Activated naive CD8-positive, alpha-beta T cell (primary cell): ENCODE results near the gene RIMS1.

Experiments
- H3K27ac Mint-ChIP-seq: one replicate; pipeline ENCODE4 v1.8.0; 2021; ENCODE audit warnings: mixed read lengths
- H3K27me3 Mint-ChIP-seq: one replicate; pipeline ENCODE4 v1.8.0; 2021; ENCODE audit warnings: mixed read lengths
- H3K36me3 Mint-ChIP-seq: one replicate; pipeline ENCODE4 v1.8.0; 2021; ENCODE audit warnings: mixed read lengths
- H3K4me1 Mint-ChIP-seq: one replicate; pipeline ENCODE4 v1.8.0; 2021; ENCODE audit warnings: low read depth, mixed read lengths
- H3K4me3 Mint-ChIP-seq: one replicate; pipeline ENCODE4 v1.8.0; 2021; ENCODE audit warnings: mild to moderate bottlenecking, mixed read lengths
- H3K9me3 Mint-ChIP-seq: one replicate; pipeline ENCODE4 v1.8.0; 2021; ENCODE audit warnings: low read depth, mixed read lengths

The RIMS1 gene

DNA sequence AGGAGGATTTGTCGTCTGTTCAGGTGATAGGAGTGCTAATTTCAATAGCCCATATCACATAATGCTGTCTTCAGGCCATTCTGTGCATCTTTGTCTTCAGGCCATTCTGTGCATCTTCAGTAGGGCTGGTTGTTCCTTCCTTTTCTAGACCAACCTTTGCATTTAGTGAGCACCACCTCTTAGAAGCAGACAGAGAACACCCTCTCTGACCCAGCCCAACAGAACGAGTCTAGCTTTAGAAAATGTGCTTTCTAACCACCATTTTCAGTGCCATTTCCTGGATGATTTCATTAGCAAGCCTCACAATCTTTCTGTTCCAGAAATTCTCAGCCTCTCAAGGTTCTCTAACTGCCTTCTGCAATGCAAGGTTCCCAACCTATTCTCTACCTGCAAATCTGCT is 520.2 kb downstream of the RIMS1 start:
- H3K36me3 Mint-ChIP-seq: no peaks in the 10 kb centered on the region
- H3K27ac Mint-ChIP-seq: no peak overlapping the region
- H3K9me3 Mint-ChIP-seq: no peaks in the 10 kb centered on the region
- peaks cover 2% of the 10 kb centered on the region for H3K27me3 Mint-ChIP-seq
- H3K4me1 Mint-ChIP-seq: no peaks in the 10 kb centered on the region
- no peak overlapping the region for H3K4me3 Mint-ChIP-seq

GRCh38 chr6:72410769-72411168 is 524.4 kb downstream of the RIMS1 start:
- Mint-ChIP-seq H3K9me3 (no peaks in the 10 kb centered on the region), H3K4me1 (no peaks in the 10 kb centered on the region), H3K27ac (no peak overlapping the region), H3K27me3 (peaks cover 2% of the 10 kb centered on the region), H3K4me3 (no peak overlapping the region), H3K36me3 (no peaks in the 10 kb centered on the region)

DNA sequence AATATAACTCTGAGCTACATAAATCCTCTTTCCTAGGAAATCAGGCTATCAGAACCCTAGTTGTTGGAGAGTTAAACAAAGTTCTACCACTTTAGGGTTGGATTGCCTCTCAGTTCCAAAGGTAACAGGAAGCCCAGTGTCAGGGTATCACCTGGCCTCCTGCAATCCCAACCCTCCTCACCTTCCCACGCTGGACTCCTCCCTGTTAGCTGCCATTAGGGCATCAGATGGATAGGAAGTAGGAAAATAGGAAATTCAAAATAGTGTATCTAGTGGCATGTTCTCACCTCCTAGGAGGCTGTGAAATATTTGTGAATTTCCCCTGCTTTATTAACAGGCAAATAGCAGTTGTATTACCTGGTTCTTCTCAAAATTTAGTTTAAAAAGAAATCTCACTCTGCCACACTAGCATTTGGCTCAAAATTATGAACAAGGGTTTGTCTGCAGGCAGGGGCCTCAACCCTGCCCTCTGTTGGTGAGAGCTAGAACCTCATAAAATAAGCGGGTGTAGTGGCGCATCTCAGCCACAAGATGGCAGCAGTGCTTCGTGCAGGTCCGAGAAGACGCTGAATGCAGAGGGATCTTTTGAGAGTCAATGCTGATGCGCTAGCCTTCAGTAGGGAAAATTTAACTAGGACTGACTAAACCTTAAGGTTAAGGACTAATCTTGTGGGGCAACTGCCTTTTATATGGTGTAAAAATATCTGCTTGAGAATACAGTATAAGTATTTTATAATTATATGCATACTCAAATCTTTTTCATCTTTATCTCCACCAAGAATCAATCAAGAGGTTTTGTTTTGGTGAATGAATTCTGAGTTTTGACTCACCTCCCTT is 525.7 kb downstream of the RIMS1 start:
- H3K27me3 Mint-ChIP-seq: peaks cover 2% of the 10 kb centered on the region
- no peaks in the 10 kb centered on the region for H3K9me3 Mint-ChIP-seq
- H3K4me1 Mint-ChIP-seq: no peaks in the 10 kb centered on the region
- H3K27ac Mint-ChIP-seq: no peak overlapping the region
- no peak overlapping the region for H3K4me3 Mint-ChIP-seq
- no peaks in the 10 kb centered on the region for H3K36me3 Mint-ChIP-seq

- no peak overlapping the region for H3K4me3 Mint-ChIP-seq
- peaks cover under 1% of the 10 kb centered on the region for H3K27me3 Mint-ChIP-seq
- H3K27ac Mint-ChIP-seq: no peak overlapping the region
- no peaks in the 10 kb centered on the region for H3K36me3 Mint-ChIP-seq
- H3K4me1 Mint-ChIP-seq: no peaks in the 10 kb centered on the region
- H3K9me3 Mint-ChIP-seq: no peaks in the 10 kb centered on the region
These were observed 526.3 kb downstream of the RIMS1 start for GRCh38 chr6:72412709-72413044.

- Mint-ChIP-seq H3K4me3 (no peak overlapping the region), H3K4me1 (no peaks in the 10 kb centered on the region), H3K36me3 (no peaks in the 10 kb centered on the region), H3K9me3 (no peaks in the 10 kb centered on the region), H3K27ac (no peak overlapping the region), H3K27me3 (no peaks in the 10 kb centered on the region)
These were observed 527.5 kb downstream of the RIMS1 start for GRCh38 chr6:72413884-72414283.

- no peak overlapping the region for H3K4me3 Mint-ChIP-seq
- H3K27me3 Mint-ChIP-seq: no peaks in the 10 kb centered on the region
- H3K36me3 Mint-ChIP-seq: no peaks in the 10 kb centered on the region
- no peak overlapping the region for H3K27ac Mint-ChIP-seq
- H3K4me1 Mint-ChIP-seq: no peaks in the 10 kb centered on the region
- H3K9me3 Mint-ChIP-seq: no peaks in the 10 kb centered on the region
These were observed 528.3 kb downstream of the RIMS1 start for GRCh38 chr6:72414657-72415056.

DNA sequence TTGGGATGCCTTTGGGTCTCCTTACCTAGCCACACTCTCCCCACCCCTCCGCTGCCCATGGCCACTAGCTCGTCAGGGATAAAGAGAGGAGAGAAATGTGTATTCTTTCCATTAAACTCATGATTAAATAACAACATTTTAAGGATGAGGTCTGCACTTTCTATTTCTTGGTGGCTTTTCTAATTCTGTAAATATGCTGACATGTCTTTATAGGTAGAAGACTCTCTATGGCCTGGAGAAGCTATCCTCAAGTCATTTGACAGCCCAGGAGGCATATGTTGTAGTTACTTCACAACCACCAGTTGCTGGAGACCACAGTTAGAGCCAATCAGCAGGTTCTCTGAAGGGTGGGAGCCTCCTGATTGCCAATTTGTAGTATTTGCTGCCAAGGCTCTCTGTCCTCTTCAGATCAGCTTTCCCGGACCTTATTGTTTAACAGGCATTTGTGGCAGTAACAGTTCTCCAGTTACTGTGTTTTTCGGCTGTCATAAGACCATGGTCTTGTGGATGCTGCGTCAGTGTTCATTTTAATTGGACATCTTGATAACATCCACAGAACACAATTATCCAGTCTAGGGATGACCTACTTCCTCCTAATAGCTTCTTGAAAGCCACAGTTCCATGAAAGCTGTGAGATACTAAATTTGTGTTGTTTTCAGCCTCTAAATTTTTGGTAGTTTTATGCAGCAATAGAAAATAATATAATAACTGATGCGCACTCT is 530.6 kb downstream of the RIMS1 start:
- Mint-ChIP-seq H3K4me3 (no peak overlapping the region), H3K36me3 (no peaks in the 10 kb centered on the region), H3K27ac (no peak overlapping the region), H3K9me3 (no peaks in the 10 kb centered on the region), H3K4me1 (no peaks in the 10 kb centered on the region), H3K27me3 (no peaks in the 10 kb centered on the region)

GRCh38 chr6:72417759-72418158 is 531.4 kb downstream of the RIMS1 start:
- no peaks in the 10 kb centered on the region for H3K27me3 Mint-ChIP-seq
- no peaks in the 10 kb centered on the region for H3K9me3 Mint-ChIP-seq
- H3K4me3 Mint-ChIP-seq: no peak overlapping the region
- H3K4me1 Mint-ChIP-seq: no peaks in the 10 kb centered on the region
- no peak overlapping the region for H3K27ac Mint-ChIP-seq
- H3K36me3 Mint-ChIP-seq: no peaks in the 10 kb centered on the region

DNA sequence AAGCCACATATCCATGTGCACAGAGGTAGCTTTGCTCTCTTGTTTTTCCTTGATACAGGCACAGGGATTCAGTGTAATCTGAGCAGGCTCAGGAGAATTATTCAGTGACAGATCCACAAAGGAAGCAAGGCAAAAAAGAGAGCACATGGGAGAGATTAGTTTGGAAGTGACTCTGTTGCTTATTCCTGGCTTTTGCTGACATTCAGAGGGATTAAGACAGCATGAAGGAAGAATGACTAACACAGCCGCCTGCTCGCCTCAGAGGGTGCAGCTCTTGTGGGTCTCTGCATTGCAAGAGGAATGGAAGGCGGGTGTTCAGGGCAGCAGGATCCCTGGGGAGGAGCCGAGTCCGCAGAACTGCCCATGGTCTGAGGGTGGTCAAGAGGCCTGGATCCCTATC is 532.1 kb downstream of the RIMS1 start:
- Mint-ChIP-seq H3K4me3 (no peak overlapping the region), H3K4me1 (no peaks in the 10 kb centered on the region), H3K27me3 (no peaks in the 10 kb centered on the region), H3K27ac (no peak overlapping the region), H3K9me3 (no peaks in the 10 kb centered on the region), H3K36me3 (no peaks in the 10 kb centered on the region)

- no peaks in the 10 kb centered on the region for H3K36me3 Mint-ChIP-seq
- H3K27me3 Mint-ChIP-seq: no peaks in the 10 kb centered on the region
- H3K9me3 Mint-ChIP-seq: no peaks in the 10 kb centered on the region
- H3K27ac Mint-ChIP-seq: no peak overlapping the region
- H3K4me1 Mint-ChIP-seq: no peaks in the 10 kb centered on the region
- no peak overlapping the region for H3K4me3 Mint-ChIP-seq
These were observed 533.6 kb downstream of the RIMS1 start for GRCh38 chr6:72419966-72420365.

GRCh38 chr6:72420409-72420808 is 534.1 kb downstream of the RIMS1 start:
- Mint-ChIP-seq H3K36me3 (no peaks in the 10 kb centered on the region), H3K9me3 (no peaks in the 10 kb centered on the region), H3K4me3 (no peak overlapping the region), H3K27me3 (peaks cover 2% of the 10 kb centered on the region), H3K4me1 (no peaks in the 10 kb centered on the region), H3K27ac (no peak overlapping the region)

DNA sequence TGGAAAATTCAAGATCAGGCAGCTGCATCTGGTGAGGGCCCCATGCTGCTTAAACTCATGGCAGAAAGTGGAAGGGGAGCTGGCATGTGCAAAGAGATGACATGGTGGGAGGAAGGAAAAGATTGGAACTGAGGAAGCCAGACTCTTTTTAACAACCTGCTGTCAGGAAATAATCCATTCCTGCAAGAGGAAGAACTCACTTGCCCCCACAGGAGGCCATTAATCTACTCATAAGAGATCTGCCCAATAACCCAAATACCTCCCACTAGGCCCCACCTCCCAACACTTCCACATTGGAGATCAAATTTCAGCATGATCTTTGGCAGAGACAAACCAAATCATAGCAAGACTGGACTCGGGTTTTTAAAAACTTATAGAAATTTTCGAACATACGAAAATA is 535.0 kb downstream of the RIMS1 start:
- H3K27ac Mint-ChIP-seq: no peak overlapping the region
- no peaks in the 10 kb centered on the region for H3K9me3 Mint-ChIP-seq
- H3K4me1 Mint-ChIP-seq: no peaks in the 10 kb centered on the region
- no peak overlapping the region for H3K4me3 Mint-ChIP-seq
- H3K27me3 Mint-ChIP-seq: peaks cover 4% of the 10 kb centered on the region
- no peaks in the 10 kb centered on the region for H3K36me3 Mint-ChIP-seq

- no peaks in the 10 kb centered on the region for H3K9me3 Mint-ChIP-seq
- H3K36me3 Mint-ChIP-seq: no peaks in the 10 kb centered on the region
- H3K4me1 Mint-ChIP-seq: no peaks in the 10 kb centered on the region
- H3K27ac Mint-ChIP-seq: no peak overlapping the region
- H3K4me3 Mint-ChIP-seq: no peak overlapping the region
- peaks cover 4% of the 10 kb centered on the region for H3K27me3 Mint-ChIP-seq
These were observed 535.8 kb downstream of the RIMS1 start for GRCh38 chr6:72422171-72422570.

GRCh38 chr6:72424476-72424875 is 538.1 kb downstream of the RIMS1 start:
- Mint-ChIP-seq H3K9me3 (no peaks in the 10 kb centered on the region), H3K36me3 (no peaks in the 10 kb centered on the region), H3K4me3 (no peak overlapping the region), H3K27ac (no peak overlapping the region), H3K4me1 (no peaks in the 10 kb centered on the region), H3K27me3 (peaks cover 4% of the 10 kb centered on the region)

DNA sequence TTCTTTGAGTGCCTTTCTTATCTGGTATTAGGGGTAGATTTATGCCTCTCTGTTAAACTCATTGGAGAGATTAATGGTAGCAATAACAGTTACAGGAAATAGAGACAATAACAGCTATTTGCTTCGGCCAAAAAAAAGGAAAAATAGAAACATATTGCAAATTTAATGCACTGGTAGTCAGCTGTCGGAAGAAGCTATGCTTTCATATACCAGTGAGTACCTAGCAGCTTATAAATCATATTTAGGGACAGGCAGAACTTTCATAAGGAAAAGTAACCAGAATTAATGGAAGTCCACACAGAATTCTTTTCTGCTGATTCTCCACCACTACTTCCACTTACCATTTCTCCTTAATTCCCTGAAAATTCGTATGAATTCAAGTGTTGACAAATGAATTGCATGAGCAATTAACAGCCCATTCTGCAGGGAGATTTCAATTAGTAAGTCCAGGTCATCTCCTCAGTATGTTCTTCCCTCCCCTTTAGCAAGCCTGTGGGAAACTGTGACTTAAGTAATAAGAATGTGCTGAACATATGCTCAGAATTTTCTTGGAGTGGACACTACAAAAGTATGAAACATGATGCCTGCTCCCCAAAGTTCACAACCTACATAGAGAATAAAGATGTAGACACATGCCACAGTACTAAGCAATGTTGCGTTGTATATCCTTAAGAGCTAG is 538.8 kb downstream of the RIMS1 start:
- Mint-ChIP-seq H3K36me3 (no peaks in the 10 kb centered on the region), H3K4me3 (no peak overlapping the region), H3K27me3 (peaks cover 4% of the 10 kb centered on the region), H3K4me1 (no peaks in the 10 kb centered on the region), H3K9me3 (no peaks in the 10 kb centered on the region), H3K27ac (no peak overlapping the region)
